Measurements from ENCODE around the gene EGFR.

DNA sequence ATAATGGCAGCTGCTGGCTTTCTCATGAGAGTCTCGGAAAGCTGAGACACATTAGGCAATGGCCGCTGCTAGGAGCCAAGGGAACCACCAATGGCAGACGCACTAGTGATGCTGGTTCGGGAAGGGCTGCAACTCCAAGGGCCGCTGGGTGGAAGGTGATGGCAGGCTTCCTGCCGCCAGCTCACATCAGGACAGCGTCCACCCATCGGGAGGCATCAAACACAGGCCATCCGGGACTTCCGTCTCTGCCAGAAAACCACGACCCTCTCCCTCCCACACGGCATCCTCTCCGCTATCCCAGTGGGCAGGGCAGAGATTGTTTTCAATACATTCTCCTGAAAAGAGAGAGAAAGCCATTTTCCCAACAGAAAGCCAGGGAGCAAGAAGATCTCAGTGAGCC is 27.5 kb upstream of the EGFR start:
- TF ChIP-seq PPARA (CRISPR knock-in tag; IDR thresholded peaks at IDR 0.05; ENCODE audit: borderline replicate concordance) (no peak), BACH2 (CRISPR knock-in tag; IDR thresholded peaks at IDR 0.05; ENCODE audit: borderline replicate concordance) (no peak), ZFP30 (CRISPR knock-in tag; IDR thresholded peaks at IDR 0.05) (no peak), PATZ1 (CRISPR knock-in tag; IDR thresholded peaks at IDR 0.05; ENCODE audit: borderline replicate concordance) (no peak), SNAI2 (CRISPR knock-in tag; IDR thresholded peaks at IDR 0.05) (no peak), GLIS3 (CRISPR knock-in tag; IDR thresholded peaks at IDR 0.05) (no peak), ARNTL (CRISPR knock-in tag; IDR thresholded peaks at IDR 0.05; ENCODE audit: borderline replicate concordance, low read depth) (no peak), CREB5 (CRISPR knock-in tag; IDR thresholded peaks at IDR 0.05; ENCODE audit: low read depth) (no peak)
- TF ChIP-seq, protein P1, sequence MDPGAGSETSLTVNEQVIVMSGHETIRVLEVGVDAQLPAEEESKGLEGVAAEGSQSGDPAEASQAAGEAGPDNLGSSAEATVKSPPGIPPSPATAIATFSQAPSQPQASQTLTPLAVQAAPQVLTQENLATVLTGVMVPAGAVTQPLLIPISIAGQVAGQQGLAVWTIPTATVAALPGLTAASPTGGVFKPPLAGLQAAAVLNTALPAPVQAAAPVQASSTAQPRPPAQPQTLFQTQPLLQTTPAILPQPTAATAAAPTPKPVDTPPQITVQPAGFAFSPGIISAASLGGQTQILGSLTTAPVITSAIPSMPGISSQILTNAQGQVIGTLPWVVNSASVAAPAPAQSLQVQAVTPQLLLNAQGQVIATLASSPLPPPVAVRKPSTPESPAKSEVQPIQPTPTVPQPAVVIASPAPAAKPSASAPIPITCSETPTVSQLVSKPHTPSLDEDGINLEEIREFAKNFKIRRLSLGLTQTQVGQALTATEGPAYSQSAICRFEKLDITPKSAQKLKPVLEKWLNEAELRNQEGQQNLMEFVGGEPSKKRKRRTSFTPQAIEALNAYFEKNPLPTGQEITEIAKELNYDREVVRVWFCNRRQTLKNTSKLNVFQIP (CRISPR knock-in tag; IDR thresholded peaks at IDR 0.05; ENCODE audit: borderline replicate concordance, low read depth) = no peak

All from SK-N-SH treated with all-trans-retinoic acid at 6 μM for 48 hours (cell line).